Stimulated activated naive CD8-positive, alpha-beta T cell treated with anti-CD3 and anti-CD28 coated beads, Interleukin-15, amount 100 ng/mL, for 72 hours (primary cell): ENCODE data around the gene P2RY13.

Experiments used
- ATAC-seq: fragments of 150-1000 bp; cut with Tn5 transposase; 2 replicates; pipeline ENCODE4 v1.10.0; 2021; ENCODE audit warnings: mild to moderate bottlenecking, moderate library complexity
- DNase-seq, 2 donors: peaks; one replicate each; pipeline ENCODE4 v3.0.0; 2021 to 2022
- H3K27ac Mint-ChIP-seq, 2 donors: one replicate each; pipeline ENCODE4 v1.8.0; 2022; ENCODE audit warnings: mild to moderate bottlenecking in 2 of 2, mixed read lengths in 2 of 2, moderate library complexity in 2 of 2
- H3K27me3 Mint-ChIP-seq: one replicate; pipeline ENCODE4 v1.8.0; 2022; ENCODE audit warnings: mixed read lengths
- H3K4me1 Mint-ChIP-seq: one replicate; pipeline ENCODE4 v1.8.0; 2022; ENCODE audit warnings: mild to moderate bottlenecking, mixed read lengths
- H3K4me3 Mint-ChIP-seq, 2 donors: one replicate each; pipeline ENCODE4 v1.8.0; 2022; ENCODE audit warnings: mild to moderate bottlenecking in 2 of 2, mixed read lengths in 2 of 2, moderate library complexity in 1 of 2
- H3K9me3 Mint-ChIP-seq, 2 donors: one replicate each; pipeline ENCODE4 v1.8.0; 2022; ENCODE audit warnings: mixed read lengths in 2 of 2

P2RY13 gene

DNA sequence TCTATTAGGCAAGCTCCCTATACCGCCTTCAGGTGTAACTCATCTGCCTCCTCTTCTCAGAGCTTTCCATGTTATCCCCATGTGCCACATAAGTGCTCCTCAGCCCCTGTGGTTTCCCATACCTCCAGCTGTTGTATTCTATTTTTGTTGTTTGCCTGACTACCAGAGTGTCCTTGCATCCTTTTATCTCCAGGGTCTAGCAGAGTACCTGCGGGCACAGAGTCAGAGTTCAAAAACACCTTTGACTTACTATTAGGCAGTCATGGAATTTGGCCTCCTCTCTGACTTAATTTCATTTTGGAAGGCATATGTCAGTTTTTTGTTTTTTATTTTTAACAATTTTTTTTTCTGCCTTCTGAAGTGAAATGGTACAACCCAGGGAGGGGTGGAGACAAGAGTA lies 19.8 kb downstream of the P2RY13 start:
- H3K4me3 Mint-ChIP-seq, result no peak overlapping the region
- peaks cover 31% of the 10 kb centered on the region for H3K4me1 Mint-ChIP-seq
- no peak for DNase-seq
- H3K27me3 Mint-ChIP-seq, result no peaks in the 10 kb centered on the region
- no peak for ATAC-seq
- H3K9me3 Mint-ChIP-seq, result no peaks in the 10 kb centered on the region
- H3K27ac Mint-ChIP-seq, result no peak overlapping the region

DNA sequence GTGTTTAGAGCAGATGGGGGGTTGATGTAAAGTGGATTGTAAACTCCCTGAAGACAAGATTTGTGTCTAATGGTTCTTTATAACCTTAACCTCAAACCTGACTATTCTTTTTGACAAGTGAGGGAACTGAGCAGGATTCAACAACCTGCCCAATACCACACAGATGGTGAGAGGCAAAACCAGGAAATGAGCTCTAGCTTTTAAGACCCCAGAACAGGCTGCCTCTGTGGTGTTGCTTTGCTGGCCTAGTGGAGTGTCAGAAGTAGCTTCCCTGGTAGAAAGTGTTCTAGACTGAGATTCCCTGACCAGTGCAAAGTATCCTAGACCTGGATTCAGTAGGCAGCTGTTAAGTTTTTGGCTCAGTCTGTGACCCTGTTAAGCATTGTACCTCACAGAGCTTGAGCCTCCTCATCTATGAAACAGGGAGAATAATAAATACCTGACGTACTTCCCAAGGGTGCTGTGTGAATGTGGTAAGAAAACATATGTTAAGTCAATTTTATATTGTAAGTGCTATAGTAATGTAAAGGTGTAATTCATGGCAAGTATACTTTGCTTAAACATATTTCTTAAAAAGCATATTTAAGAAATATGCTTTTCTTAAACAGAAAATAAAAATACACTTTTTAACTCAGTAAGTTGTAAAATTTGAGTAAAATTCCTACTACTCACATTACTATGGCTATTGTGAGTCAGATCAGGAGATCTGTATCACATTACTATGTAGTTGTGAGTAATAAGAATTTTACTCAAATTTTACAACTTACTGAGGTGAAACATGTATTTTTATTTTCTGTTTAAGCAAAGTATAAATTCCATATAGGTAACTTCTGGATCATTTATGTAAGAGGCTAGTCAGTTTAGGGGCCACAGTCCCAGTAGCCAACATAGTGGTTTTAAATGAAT lies 21.5 kb downstream of the P2RY13 start:
- H3K4me1 Mint-ChIP-seq, result peaks cover 37% of the 10 kb centered on the region
- H3K4me3 Mint-ChIP-seq, result no peak overlapping the region
- H3K9me3 Mint-ChIP-seq, result no peaks in the 10 kb centered on the region
- H3K27me3 Mint-ChIP-seq, result peaks cover 9% of the 10 kb centered on the region
- peak overlapping the region in 1 of 2 donors; percentile 1 for H3K27ac Mint-ChIP-seq
- DNase-seq (no peak), ATAC-seq (peak; percentile 19)

DNA sequence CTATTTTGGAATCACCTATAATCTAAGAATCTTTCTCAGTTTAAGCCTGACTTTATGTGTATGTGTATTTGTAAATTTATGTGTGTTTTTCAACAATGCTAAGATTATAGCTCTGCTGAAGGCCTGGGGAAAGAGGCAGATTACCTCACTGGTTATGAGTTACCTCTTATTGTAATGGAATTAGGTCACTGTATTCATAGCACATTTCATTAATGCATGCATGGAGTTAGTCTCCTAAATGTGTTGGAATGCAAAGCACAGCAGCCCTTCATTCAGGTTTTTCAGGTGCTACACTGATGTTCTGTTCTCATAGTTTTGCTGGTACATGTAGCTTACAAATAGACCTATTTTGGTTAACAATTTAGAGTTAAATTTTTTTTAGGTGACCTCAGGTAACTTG lies 22.2 kb downstream of the P2RY13 start:
- Mint-ChIP-seq H3K27me3 (peaks cover 13% of the 10 kb centered on the region), H3K4me1 (peaks cover 37% of the 10 kb centered on the region), H3K27ac (peak overlapping the region in 1 of 2 donors; percentile 6), H3K9me3 (no peaks in the 10 kb centered on the region), H3K4me3 (no peak overlapping the region)
- no peak for ATAC-seq
- no peak for DNase-seq

DNA sequence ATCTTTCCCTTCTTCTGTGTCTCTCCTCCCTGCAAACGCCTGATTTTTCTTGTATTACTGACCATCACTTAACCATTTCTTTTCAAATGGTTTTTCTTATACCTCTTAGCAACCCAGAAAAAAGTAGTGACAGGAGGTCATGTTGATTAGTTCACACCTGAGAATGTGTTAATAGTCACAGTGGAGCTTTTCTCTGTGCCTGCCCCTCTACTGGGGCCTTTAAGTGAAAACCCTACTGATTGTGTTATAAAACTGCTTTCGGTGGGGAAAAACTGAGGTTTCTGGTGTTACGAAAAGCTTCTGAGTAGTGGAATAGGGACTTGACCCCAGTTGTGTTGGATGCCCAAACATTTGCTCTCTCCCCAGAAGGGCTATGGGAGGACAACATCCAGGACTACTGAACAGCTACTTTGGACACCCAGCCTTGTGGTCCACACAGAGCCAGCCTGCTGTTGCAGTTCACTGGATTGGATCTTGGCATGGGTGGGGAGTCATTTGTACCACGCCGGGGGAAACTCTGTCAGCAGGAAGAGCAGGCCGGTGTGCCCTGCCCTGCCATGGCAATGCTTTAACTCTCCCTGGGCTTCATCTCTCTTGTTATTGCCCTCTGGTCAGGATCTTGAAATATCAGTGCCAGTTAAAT lies 23.1 kb downstream of the P2RY13 start:
- Mint-ChIP-seq H3K9me3 (no peaks in the 10 kb centered on the region), H3K27ac (peak overlapping the region in 1 of 2 donors; percentile 8), H3K4me1 (peaks cover 46% of the 10 kb centered on the region), H3K27me3 (peaks cover 13% of the 10 kb centered on the region), H3K4me3 (peak overlapping the region; percentile 53 to 73)
- ATAC-seq, result peak; percentile 37
- DNase-seq, result no peak

DNA sequence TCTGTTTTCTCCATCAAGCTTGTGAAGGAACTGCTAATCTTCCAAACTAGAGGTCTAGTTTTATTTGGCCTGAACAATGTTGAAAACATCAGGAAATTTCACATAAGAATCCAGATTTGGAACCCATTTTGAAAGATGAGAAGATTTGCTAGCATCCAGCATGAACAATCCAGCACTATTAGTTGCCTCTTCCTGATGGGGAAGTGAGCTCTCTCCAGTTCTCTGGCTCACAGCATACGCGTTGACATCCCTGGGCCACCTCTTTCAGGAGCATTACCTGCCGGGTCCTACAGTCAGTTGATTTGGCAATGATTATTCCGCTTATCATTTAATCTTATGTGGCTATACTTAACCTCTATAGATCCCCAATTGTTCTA lies 23.6 kb downstream of the P2RY13 start:
- ATAC-seq (no peak), DNase-seq (no peak)
- Mint-ChIP-seq H3K4me1 (peaks cover 47% of the 10 kb centered on the region), H3K27ac (no peak overlapping the region), H3K9me3 (no peaks in the 10 kb centered on the region), H3K4me3 (peak overlapping the region; percentile 53 to 73), H3K27me3 (peaks cover 13% of the 10 kb centered on the region)

DNA sequence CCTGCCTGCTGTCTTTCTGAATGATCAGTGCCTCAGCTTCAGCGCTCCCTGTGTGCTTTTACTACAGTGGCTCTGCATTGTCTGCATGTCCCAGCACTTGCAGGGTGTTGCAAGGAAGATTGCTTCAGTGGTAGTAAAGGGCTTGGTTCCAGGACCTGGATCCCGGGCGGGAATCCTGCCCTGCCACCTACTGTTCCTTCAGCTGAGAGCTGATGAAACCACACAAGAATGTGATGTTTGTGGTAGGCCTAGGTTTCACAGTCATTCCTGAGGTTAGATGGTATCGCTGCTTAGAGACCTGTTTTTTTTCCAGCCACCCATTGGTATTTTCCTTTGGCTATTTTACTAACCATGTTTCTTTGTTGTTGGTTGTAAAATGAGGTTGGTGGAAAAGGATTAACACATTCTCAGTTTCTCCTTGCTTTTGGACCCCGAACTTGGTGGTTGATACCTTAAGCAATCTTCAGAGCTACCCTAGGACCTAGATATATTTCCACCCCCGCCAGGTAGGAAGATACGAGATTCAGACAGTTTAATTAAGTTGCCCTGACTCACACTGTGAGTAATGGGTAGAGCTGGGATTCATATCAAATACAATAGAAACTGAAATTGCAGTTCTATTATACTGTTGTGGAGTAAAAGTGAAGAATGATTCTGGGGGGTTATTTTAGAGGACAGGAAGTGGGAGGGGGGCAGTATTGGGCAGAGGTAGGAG lies 24.1 kb downstream of the P2RY13 start:
- Mint-ChIP-seq H3K4me1 (peaks cover 47% of the 10 kb centered on the region), H3K27me3 (peaks cover 15% of the 10 kb centered on the region), H3K27ac (no peak overlapping the region), H3K9me3 (no peaks in the 10 kb centered on the region), H3K4me3 (peak overlapping the region; percentile 36 to 53)
- ATAC-seq, result peak; percentile 88
- peak in 1 of 2 donors; percentile 25 for DNase-seq

DNA sequence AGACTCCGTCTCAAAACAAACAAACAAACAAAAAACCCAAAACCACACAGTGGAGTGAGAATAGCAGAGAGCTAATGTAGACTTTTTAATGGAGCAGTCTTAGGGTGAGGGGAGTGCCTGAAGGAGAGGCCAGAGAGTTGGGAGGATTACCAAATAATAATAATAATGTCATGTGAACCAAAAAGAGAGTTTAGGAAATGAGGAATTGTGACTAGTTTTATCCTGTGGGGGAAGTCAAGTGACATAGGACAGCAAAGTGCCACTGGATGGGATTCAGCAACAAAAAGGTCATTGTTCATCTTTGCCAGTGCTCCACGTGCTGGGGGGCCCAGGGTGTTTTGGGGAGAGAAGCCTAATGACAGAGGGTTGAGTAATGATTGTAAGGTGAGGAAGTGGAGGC lies 25.6 kb downstream of the P2RY13 start:
- Mint-ChIP-seq H3K4me1 (peaks cover 47% of the 10 kb centered on the region), H3K4me3 (peak overlapping the region in 1 of 2 donors; percentile 25), H3K27ac (no peak overlapping the region), H3K27me3 (peaks cover 24% of the 10 kb centered on the region), H3K9me3 (no peaks in the 10 kb centered on the region)
- ATAC-seq, result no peak
- no peak for DNase-seq

DNA sequence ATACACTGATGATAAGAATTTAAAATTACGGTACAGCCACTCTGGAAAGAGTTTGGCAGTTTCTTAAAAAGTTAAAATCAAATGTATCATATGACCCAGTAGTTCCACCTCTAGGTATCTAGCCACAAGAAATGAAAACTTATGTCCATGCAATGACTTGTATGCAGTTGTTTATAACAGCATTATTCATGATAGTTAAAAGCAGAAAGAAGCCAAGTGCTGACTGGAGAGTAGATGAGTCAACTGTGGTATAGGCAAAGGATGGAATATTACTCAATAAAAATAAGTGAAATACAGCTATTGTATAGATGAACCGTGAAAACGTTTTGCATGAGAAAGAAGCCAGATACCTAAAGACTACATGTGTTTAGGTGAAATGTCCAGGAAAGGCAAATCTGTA lies 27.6 kb downstream of the P2RY13 start:
- no peaks in the 10 kb centered on the region for H3K9me3 Mint-ChIP-seq
- peaks cover 29% of the 10 kb centered on the region for H3K27me3 Mint-ChIP-seq
- no peak for DNase-seq
- no peak overlapping the region for H3K4me3 Mint-ChIP-seq
- no peak overlapping the region for H3K27ac Mint-ChIP-seq
- peaks cover 37% of the 10 kb centered on the region for H3K4me1 Mint-ChIP-seq
- peak; percentile 49 for ATAC-seq

DNA sequence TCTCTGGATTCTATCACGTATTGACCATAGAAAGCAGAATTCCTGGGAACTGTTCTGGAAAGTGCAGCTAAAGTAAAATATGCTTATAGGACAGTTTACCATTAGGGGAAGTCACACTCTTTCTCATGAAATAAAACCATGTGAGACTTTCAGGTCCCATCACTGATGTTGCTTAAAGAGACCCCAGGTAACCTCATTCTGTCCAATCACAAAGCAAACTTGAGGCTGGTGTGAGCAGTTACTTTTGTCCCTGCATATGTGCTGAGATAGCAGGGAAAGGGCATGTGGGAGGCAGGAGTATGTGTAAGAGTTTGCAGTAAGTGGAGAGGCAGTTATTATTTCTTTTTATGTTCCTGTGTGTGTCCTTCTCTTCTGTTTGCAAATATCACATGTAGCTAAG lies 28.8 kb downstream of the P2RY13 start:
- Mint-ChIP-seq H3K27ac (no peak overlapping the region), H3K27me3 (peaks cover 37% of the 10 kb centered on the region), H3K4me3 (no peak overlapping the region), H3K9me3 (no peaks in the 10 kb centered on the region), H3K4me1 (peaks cover 24% of the 10 kb centered on the region)
- DNase-seq, result no peak
- no peak for ATAC-seq

DNA sequence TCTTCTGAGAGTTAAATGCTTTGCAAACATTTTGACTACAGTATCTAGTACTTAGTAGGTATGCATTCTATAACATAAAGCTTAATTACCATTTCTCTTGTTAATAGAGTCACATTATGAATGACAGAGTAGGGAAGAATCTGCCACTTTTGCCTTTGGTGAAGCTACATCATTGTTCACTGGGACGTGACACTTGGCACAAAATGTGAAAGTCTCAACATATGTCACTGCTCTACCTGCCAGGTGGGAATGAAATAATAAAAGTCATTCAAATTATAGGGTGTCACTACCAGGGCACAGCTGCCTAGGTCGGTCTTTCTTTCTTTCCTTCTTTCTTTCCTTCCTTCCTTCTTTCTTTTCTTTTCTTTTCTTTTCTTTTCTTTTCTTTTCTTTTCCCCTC lies 30.3 kb downstream of the P2RY13 start:
- Mint-ChIP-seq H3K4me1 (peaks cover 15% of the 10 kb centered on the region), H3K27ac (no peak overlapping the region), H3K4me3 (no peak overlapping the region), H3K27me3 (peaks cover 37% of the 10 kb centered on the region), H3K9me3 (no peaks in the 10 kb centered on the region)
- no peak for DNase-seq
- ATAC-seq, result no peak

DNA sequence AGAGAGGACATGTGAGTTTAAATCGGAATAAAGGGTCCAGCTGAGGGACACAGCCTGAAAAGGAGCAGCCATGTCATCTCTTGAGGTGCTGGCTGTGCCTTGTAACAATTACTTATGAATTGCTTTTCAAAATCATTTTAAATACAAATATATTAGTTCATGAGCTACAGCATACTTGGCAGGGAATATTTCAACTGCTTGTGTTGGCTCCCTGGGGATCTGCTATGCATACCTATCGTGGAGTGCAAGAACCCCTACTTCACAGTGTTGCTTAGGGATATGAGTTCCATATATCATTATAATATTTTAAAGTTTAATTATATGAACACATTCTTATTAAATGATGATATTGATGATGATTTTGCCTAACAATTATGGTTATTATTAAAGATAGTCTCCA lies 31.9 kb downstream of the P2RY13 start:
- peaks cover 24% of the 10 kb centered on the region for H3K27me3 Mint-ChIP-seq
- H3K4me1 Mint-ChIP-seq, result peaks cover 10% of the 10 kb centered on the region
- no peak overlapping the region for H3K4me3 Mint-ChIP-seq
- no peaks in the 10 kb centered on the region for H3K9me3 Mint-ChIP-seq
- ATAC-seq, result no peak
- no peak overlapping the region for H3K27ac Mint-ChIP-seq
- DNase-seq, result no peak

DNA sequence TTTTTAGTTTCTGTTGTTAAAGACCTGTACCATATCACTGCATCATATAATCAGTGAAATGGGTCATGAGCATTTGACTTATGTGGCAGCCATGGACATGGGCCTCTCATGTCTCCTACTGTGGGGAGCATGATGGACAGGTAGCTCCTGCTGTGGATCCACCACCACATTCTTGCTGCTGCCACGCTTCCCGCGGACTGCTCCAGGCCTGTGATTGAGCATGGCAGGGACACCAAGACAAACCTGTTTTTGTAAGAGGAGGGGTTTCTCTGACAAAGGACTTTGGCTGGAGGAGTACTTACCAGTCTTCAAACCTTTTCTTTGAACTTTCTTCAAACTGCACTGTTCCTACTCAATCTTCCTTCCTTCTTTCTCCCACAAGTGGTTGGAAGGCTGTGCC lies 33.1 kb downstream of the P2RY13 start:
- DNase-seq, result no peak
- no peak overlapping the region for H3K27ac Mint-ChIP-seq

DNA sequence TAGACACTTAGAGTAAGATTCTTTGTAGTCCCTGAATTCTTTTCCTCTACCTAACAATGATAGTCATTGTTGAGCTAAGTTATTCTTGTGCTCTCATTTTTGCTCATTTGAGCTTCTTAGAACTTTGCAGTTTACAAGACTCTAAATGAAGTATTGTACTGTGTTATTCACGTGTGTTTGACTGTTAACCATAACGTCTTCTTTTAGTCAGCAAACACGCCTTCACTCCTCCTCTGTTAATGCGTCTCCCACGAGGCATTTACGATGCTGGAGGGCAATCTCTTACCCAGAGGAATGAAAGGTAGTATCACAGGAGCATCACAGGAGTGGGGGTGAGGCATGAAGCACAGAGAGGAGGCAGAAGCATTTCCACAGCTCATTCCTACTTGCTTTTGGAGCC lies 36.2 kb downstream of the P2RY13 start:
- ATAC-seq (no peak), DNase-seq (no peak)
- H3K9me3 Mint-ChIP-seq, result no peaks in the 10 kb centered on the region
- no peak overlapping the region for H3K27ac Mint-ChIP-seq
- H3K4me1 Mint-ChIP-seq, result no peaks in the 10 kb centered on the region
- H3K4me3 Mint-ChIP-seq, result no peak overlapping the region
- H3K27me3 Mint-ChIP-seq, result peaks cover 12% of the 10 kb centered on the region

More for the DNA sequence above, 33.1 kb downstream of the P2RY13 start:
- Mint-ChIP-seq H3K4me1 (peaks cover 1% of the 10 kb centered on the region), H3K9me3 (no peaks in the 10 kb centered on the region), H3K4me3 (no peak overlapping the region), H3K27me3 (peaks cover 24% of the 10 kb centered on the region)
- no peak for ATAC-seq

DNA sequence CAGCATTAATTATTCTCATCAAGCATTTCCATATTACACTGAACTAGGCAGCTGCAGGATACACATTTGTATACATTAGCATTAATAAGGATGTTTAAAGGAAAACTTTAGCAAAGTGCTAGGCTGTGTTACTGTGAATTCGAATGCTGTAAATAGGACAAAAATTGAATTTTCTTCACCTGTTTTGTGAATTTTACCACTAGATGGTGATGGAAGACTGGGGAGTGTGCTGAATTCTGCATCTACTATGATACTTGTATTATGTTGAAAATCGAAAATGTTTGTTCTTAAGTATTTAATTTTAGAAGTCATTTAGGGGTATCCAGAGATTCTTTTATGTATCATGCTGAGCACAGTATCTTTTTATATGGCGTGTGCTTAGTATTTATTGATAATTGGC lies 38.7 kb downstream of the P2RY13 start:
- DNase-seq (no peak), ATAC-seq (no peak)
- Mint-ChIP-seq H3K27ac (no peak overlapping the region), H3K27me3 (no peaks in the 10 kb centered on the region), H3K4me3 (no peak overlapping the region), H3K9me3 (no peaks in the 10 kb centered on the region), H3K4me1 (no peaks in the 10 kb centered on the region)

DNA sequence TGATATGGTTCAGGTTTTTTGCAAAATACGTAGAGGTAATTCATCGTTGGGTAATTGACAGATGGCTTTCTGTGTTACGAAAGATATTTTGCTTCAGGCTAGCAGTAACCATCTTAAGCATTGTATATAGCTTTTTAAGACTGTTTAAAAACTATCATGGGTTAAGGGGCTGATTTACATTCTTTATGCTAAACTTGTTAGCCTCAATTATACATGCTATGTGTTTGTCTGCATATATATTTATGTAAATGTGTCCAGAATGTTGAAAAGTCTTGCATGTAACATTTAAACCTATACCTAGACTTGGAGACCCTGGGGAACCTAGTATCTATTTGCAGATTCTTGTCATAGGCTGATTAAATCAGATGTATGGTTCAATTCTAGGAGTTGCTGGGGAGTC lies 39.9 kb downstream of the P2RY13 start:
- no peak for DNase-seq
- ATAC-seq, result no peak
- peaks cover under 1% of the 10 kb centered on the region for H3K4me1 Mint-ChIP-seq
- H3K9me3 Mint-ChIP-seq, result no peaks in the 10 kb centered on the region
- no peak overlapping the region for H3K27ac Mint-ChIP-seq
- H3K27me3 Mint-ChIP-seq, result no peaks in the 10 kb centered on the region
- H3K4me3 Mint-ChIP-seq, result no peak overlapping the region

DNA sequence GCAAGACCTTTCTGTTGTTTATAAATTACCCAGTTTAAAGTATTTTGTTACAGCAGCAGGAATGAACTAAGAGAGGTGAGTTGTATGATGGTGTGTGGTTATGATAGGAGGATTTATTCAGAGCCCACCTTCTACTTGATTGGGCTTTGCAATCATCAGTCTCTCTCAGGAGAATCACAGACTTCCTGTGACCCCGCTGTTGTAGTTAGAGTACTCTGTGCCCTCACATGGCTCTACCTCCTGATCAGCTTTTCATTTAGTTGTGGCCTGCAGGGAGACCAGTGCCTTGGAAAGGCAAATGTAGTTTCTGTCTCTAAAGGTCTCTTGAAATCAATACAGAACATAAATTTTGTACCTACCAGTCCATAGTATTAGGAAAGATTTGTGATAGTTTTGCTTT lies 43.4 kb downstream of the P2RY13 start:
- DNase-seq (no peak), ATAC-seq (no peak)
- Mint-ChIP-seq H3K27me3 (no peaks in the 10 kb centered on the region), H3K4me3 (no peak overlapping the region), H3K9me3 (no peaks in the 10 kb centered on the region), H3K27ac (no peak overlapping the region), H3K4me1 (peaks cover 25% of the 10 kb centered on the region)
